ENCODE results near the gene CPNE5.

Gene CPNE5

DNA sequence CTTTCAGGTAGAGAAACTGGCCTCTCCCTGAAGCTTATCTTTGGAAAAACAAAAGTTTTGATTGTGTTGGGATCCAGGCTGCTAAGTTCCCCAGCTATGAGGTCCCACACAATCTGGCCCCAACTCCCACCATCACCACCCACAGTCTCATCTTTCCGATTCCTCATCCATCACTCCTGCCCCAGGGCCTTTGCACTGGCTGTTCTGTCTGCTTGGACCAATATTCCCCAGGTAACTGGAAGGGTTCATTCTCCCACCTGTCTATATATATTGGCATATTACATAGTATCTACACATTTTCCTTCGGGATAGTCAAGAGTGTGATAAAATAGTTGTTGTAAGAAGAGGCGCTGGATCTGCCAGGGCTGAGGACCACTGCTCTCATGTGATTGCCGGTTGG lies 52.0 kb downstream of the CPNE5 start:
- no peak for DNase-seq

DNA sequence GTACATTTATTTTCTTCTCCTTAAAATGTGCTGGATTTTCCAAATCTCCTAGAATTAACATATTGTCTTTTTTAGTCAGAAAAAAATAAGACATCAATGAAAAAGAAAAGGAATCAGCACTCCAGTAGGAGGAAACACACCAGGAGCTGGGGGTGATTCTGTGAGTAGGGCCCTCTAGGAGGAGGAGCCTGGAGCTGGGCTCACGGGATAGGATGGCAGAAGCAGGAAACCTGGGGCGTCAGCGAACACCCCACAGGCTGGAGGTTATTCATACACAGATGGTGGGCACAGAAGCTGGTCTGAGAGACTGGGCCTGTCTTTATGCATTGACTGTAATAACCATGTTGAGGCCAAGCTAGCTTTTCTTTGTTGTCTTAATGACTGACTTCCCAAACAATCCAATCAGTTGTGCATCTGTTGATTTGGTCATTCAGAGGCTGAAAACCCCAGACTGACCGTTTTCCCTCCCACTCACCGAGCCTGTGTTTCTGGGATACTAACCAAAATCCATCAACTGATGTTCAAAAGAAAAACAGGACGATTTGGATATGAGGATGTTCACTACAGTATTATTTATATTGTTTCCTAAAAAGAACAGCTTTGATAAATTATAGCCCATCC lies 53.1 kb downstream of the CPNE5 start:
- no peak for DNase-seq

DNA sequence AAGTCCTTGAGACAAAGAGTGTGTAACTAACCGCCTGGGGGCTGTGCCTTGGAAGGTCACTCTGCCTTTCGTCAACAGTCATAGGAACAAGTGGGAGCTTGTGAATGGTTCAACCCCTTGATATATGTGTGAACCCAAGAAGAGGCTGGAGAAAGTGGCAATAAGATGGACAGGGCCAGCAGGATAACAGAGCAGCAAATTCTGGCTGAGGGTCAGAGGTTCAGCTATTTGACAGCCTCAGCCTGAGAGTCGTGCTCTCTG lies 54.9 kb downstream of the CPNE5 start:
- no peak for DNase-seq

DNA sequence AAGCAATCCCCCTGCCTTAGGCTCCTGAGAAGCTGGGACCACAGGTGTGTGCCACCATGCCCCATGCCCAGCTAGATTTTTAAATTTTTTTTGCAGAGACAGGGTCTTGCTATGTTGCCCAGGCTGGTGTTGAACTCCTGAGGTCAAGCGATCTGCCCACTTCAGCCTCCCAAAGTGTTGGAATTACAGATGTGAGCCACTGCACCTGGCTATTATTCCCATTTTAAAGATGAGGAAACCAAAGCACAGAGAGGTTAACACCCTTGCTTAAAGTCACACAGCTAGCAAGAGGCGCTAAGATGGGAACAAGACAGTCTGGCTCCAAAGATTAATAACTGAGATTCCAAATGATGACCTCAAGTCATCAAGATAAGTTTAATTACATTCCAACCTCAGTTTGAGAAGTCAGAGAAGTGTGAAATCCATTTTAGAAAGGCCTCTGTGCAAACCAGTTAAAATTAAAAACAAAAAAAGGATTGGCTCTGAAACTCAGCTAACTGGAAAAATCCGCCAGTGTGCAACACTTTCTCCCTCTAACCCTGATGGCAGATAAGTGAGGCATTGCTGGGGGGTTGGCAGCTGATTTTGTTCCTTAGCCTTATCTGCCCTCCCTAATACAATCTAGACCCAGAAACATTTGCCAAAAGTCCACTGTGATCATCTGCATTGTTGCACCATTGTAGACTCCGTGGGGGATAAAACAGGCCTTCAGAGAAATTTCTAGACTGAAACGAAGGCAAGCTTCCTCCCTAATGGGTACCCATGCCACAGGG lies 55.5 kb downstream of the CPNE5 start:
- no peak for DNase-seq

DNA sequence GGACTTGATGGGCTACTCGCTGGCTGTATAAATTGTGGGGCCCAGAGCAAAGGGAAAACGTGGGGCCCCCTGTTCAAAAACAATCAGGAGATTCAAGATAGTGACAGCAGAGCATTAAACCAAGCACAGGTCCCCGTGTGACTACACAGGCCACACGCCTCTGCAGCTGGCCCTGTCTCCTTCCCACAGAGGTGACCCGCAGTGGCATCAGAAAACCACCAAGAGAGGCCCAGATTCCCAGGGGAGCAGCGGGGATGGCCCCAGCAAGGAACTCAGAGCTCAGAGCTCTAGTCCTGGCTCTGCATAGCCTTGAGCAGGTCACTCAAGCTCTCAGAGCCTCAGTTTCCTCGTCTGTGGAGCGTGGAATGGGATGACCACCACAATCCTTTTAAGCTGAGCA lies 57.6 kb downstream of the CPNE5 start:
- no peak for DNase-seq

DNA sequence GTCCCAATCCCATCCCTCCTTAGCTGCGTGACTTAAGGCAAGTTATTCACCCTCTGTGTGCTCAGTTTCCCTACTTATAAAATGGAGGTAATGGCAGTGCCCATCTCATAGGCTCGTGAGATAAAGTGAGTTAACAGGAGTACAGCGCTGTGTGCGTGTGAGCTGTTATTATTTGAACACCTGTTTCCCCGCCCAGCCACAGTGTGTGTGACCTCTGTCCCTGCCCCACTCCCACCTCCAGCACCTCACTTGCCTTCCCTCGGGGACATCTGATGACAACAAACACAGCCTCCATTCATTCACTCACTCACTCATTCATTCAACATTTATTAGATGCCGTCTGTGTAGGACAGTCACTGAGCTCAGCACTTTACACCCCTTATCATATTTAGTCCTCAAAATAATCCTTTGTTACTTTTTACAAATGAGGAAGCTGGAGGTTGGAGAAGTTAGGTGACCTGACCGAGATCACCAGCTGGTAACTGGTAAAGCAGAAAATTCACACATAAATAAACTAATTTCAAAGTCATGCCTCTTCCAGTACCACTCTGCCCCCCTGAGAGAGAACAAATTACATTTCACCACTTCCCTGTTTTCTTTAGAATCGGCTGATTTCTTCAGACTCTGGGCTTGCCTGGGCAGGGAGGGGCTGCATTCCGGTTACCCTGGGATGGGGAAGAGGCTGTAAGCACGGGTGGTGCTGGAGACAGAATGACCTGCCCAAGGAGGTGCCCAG lies 58.6 kb downstream of the CPNE5 start:
- no peak for DNase-seq

DNA sequence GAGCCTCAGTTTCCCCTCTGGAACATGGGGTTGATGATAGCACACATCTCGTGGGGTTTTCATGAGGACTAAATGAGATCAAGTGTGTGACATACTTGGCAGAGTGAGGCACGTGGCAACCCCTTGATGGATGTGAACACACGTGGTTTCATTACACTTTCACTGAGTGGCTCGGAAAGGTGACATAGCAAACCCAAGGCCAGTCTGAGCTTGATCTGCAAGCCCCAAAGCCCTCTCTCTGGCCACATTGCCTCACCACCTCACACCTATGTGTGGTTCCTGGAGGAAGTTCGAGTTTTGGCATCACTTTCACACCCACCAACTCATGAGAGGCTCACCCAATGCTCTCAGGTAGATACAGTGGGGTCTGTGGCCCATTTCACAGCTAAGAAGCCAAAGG lies 60.0 kb downstream of the CPNE5 start:
- DNase-seq: no peak

DNA sequence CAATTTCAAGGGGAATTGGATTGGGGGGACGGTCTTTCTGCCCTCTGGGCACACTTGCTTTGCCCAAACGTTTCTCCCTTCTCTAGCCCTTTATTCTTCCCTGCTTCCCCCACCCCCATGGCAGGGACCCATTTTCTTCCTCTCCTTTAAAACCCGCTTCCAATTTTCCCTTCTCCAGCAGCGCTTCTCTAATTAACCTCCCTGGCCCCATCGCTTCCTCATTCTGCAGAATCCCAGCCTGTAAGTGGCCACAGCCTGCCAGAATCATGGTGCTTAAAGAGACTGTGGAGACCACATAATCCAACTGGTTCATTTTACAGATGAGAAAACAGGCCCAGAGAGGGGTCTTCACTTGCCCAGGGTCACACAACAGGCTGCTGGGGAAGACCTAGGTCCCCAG lies 61.4 kb downstream of the CPNE5 start:
- DNase-seq: no peak

DNA sequence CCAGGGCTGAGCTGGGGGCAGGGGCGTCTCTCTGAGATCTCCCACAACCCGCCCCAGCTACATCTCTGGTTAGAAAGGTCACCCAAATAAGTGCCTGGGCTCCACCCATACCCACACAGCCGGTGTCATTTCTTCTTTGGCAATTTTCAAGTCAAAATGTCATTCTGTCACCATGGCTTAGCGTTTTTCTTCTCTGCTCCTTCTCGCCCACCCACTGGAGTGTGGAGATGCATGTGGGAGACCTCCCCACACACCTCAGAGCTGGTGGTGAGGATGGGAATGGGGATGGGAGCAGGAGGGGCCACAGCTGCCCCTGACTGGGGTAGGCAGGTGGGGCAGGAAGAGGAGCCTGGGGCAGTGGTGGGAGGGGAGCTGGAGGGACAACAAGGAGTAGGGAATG lies 63.1 kb downstream of the CPNE5 start:
- no peak for DNase-seq

DNA sequence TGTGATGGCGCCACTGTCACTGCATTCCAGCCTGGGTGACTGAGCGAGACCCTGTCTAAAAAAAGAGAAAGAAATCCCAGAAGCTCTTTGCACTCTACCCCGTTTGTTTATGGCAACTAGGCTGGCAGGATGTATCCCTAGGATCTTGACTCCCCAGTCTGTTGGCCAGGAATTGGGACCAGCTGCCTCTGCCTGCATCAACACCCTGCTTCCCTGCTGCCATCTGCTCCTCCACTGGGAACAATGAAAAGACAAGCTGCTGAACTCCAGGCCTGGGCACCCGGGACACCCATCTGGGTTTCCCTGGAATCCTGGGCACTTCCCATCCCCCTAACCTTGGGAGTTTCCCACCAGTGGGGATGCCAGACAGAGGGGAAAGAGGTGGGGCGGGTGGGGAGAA lies 64.9 kb downstream of the CPNE5 start:
- DNase-seq: no peak

DNA sequence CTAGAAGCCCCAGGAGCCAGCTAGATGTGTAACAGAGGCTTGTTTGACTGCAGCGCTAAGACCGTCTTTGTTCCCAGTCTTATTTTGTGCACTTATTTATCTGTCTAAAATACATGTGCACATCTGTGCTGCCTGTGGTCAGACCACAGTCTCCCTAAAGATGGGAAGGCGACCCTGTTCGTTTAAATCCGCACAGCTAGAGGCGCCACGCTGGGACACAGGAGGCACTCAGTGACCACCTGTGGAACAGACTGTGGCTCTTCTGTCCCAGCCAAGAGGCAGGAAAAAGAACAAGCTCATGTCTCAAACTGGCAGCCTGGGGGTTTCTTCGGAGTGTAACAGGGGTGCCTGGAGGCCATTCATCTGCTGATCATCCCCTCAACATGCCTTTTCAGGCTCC lies 66.8 kb downstream of the CPNE5 start:
- no peak for DNase-seq

DNA sequence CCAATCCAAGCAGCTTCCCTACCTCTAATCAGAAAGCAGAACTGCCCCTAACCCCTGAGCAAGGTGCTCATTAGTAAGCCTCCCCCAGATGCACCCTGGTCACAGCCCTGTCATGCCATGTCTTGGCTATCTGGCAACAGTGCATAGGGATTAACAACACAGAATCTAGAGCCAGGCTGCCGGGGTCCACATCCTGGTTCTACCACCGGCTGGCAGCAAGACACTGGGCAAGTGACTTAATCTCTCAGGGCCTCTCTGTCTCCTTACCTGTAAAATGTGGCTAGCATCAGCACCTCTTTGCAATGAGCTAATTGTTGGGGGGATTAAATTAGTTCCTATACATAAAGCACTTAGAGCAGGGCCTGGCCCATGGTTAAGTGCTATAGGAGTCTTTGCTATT lies 68.1 kb downstream of the CPNE5 start:
- DNase-seq: no peak

DNA sequence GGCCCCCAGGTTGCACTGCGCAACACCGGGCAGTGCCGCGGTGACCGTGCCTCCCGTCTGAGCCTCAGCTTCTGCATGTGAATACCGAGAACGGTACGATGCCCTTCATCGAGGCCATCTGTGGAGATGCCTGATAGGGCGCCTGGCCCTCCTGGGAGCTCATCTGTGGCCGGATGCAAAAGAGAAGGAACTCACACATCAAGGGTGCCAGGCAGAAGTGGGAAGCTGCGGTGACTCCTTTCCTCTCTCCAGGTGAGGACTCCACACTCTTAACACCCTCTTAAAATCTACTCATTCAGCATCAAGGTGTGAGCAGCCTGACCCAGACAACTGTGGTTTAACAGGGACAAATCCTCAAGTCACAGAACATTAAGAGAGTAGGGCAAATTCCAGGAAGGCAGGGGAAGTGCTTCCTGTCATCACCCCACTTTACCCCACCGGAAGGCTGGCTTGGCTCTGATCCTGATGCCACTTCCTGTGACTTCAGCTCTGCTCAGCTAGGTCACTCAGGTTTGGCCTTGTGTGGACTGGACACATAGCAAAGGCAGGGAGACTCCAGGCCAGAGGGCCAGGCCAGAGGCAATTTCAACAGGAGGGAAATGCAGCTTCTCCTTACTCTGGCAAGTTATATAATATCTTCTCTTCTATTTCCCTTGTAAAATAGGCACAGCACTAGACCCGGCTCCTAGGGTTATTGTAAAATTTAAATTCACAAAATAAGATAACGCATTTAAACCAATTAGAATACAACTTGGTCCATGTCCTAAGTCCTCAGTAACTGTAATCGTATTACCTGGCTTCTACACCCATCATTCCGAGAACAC lies 69.4 kb downstream of the CPNE5 start:
- DNase-seq: peak; percentile 76

DNA sequence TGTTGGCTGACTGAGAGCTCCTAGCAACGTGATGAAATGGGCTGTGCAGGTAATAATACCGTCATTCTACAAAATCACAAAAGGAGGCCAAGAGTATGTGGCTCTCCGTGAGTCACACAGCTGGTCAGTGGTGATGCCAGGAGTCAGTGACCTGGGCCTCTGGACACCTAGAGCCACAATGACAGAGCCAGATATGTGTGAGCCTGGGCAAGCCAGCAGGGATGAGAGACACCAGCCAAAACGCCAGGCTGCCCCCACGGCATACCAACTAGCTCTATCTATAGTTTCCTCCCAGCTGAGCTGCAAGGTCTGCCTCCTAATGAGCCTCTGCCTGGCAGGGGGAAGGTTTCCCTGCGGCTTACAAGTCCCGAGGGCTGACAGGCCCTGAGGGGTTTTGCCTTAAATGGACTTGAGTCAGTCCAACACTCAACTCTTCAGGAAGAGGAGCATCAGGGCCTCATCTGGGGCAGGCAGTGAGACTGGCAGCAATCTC lies 70.0 kb downstream of the CPNE5 start:
- DNase-seq: no peak

DNA sequence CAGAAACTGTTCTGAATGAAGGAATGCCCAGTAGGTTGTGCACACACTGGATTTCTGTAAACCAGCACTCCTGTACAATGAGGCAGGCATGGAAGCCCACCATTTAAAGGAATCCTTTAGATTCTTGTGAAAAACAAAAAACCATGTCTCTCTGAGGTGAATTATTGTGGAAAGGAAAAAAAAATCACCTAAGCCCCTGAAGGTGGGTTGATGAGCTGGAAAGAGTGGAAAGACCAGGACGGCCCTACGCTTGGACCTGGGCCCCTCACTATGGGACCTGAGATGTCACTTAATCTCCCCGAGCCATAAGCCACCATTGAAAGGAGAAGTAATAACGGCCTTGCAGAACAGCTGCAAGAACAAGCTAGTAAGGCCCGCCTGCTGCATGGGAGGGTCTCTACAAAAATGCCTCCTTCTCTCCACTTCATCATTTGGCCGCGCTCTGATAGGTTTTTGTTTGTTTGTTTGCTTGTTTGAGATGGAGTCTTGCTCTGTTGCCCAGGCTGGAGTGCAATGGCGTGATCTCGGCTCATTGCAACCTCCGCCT lies 72.8 kb downstream of the CPNE5 start:
- no peak for DNase-seq

DNA sequence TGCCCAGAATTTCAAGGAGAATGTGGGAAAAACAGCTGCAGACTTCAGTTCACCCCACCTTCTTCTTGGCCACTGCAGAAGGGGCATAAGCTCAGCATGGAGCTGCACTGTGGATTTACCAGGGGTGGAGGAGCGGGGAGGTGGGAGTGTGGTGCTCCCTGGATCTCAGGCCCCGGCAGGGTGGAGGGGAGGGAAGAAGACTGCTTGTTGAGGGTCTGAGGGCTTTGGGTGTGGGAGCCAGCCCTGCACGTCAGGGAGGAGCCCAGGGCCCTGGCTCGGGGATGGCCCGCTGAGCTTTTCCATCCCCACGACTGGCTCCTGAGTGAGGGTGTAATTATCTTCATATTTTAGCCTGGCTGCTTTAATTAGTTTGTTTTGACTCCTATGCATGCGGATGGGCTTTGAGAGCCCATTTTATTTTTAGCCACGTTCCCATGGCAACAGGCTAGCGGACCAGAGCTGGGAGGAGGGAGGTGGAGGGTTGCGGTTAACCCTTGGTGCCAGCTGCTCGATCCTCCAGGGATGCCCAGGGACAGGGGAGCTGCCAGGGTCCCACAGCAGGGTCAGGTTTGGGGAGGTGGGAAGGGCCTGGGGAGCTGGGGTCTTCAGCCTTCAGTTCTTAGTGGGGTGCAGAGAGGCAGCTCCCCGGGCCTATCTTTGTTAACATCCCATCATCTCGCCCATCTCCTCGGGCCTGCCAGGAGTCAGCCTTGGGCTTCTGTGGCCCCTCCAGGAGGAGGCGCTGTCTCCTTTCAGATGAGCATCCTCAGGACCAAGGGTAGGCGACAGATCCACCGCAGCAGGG lies 73.4 kb downstream of the CPNE5 start:
- peak; percentile 88 for DNase-seq

DNA sequence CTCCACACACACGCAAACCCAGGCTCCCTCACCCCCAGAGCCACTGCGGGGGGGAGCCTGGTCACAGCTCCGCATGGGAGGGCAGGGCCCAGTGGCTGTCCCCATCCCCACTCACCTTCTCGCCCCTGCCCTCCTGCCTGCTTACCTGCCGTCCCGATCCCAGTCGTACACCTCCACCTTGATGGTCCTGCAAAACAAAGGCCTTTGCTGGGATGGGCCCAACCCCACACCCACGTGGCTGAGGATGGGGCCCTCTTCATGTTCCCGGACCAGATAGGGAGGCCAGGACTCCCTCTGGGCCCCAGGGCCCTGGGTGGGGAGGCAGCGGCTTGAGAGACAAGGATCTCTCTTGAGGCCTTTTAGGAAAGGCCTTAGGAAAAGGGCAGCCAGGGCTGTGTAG lies 74.1 kb downstream of the CPNE5 start:
- DNase-seq: no peak

DNA sequence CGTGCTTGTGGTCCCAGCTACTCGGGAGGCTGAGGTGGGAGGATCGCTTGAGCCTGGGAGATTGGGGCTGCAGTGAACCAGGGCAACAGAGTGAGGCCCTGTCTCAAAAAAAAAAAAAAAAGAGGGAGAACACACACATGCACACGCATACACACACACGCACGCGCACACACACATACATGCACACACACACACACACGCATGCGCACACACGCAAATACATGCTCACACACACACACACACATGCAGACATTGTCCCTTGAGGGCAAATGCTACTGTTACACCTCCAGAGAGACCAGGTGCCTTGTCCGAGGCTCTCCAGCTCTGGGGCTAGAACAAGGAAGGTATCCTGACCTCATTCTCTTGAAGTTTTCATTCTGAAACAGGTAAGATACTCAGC lies 77.1 kb downstream of the CPNE5 start:
- DNase-seq: no peak

DNA sequence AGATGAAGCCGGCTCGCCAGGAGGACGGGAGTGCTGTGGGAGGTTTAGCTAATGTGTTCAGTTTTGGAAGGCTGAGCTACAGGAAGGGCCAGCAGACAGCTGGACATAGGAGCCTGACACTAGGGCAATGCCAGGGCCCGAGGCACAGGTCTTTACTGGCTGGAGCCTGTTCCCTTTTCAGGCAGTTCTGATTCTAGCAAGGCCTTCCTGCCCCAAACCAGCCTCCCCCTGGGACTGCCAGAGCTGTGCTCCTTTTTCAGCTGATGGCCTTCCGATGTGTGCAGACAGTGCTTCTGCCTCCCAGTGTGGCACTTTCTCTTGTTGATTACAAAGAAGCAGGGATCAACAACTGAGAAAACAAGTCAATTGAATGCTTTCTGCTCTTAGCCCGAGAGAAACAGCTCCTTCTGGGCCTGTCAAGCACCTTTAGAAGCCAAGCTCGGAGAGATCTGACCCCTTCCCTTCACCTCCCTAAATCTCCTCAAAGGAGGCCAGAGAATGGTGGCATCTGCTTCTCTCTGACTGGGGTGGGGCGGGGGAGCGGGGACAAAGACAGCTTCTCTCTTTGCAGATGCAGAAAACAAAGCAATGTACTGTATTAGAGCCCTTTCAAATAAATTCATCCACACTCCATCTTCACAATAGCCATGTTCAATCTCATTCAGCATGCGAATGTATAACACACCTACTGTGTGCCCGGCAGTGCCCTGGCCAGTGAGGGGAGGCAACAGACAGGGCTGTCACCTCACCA lies 78.4 kb downstream of the CPNE5 start:
- DNase-seq: no peak

DNA sequence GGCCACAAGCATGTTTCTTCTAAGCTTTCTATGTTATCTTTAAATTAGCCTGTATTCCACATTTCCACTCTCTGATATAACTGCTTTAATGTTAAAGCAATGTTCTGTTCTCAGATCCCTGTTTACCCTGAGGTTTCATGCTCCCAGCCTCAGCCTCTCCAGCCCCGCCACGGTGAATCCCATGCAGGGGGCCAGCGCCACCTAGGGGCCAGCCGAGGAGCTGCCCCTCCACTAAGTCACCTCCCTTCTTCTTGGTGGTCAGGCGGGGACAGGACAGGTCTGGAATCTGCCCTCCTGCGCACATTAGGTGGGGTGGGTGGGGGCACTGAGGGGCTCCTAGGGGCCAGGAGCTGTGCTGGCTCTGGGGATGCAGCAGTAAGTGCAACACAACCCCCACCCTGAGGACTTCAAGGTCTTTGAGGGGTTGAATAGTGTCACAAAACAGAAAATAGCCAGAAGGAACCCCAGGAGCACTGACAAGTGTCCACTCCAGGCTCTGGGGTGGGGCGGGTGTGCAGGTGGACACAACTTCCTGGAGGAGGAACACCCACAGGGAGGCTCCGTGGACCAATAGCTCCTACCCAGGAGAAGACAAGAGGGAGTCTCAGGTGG lies 80.0 kb downstream of the CPNE5 start:
- DNase-seq: peak; percentile 88

DNA sequence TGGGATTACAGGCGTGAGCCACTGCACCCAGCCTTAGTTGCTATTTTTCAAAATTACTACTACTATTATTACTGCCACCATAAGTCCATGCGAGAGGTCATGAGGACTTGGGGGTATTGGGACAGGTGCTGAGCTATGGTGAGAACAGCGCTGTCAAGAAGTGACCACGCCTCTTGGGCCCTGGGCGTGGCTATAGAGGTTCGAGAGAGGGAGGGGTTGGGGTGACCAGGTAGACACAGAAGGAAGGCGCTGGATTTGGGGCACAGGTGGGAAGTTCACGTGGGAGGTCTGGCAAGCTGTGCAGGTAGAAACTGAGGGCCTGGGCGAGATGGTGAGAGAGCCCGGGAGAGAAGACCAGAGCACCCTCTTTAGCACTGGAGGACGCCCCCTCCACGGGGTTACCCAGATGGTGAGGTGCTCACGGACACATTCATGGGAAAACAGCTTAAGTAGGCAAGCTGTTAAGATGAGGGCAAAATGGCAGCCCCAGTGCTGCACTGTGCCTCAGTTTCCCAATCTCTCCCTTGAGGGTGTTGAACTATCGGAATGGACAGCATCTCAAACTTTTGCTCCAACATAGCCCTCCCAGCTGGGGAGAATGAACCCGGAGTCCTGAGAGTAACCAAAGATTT lies 80.6 kb downstream of the CPNE5 start:
- DNase-seq: no peak
